Sigmoid colon (tissue), 7 donors: ENCODE results near the gene MEOX2. TPM values are rescaled to one million over a fixed set of nuclear protein-coding genes. Genes with fewer than 3 reads are reported as not detected.

Source experiments
- DNase-seq: peaks from one replicate; pipeline ENCODE4 v3.0.0-alpha.2; 2019
- H3K27ac ChIP-seq, 4 donors: fragments of 200-600 bp; sonication (generic); one replicate each; pipeline ENCODE4 v1.5.1; 2016 to 2019; ENCODE audit warnings: mild to moderate bottlenecking in 1 of 4
- H3K27me3 ChIP-seq, 3 donors: fragments of 200-600 bp; sonication (generic); one replicate each; pipeline ENCODE4 v1.5.1; 2019; ENCODE audit warnings: mild to moderate bottlenecking in 1 of 3
- H3K36me3 ChIP-seq, 4 donors: fragments of 200-600 bp; sonication (generic); one replicate each; pipeline ENCODE4 v1.5.1; 2016 to 2019
- H3K4me1 ChIP-seq, 4 donors: fragments of 200-600 bp; sonication (generic); one replicate each; pipeline ENCODE4 v1.5.1; 2017 to 2019
- H3K4me3 ChIP-seq, 4 donors: fragments of 200-600 bp; sonication (generic); one replicate each; pipeline ENCODE4 v1.5.1; 2017 to 2019; ENCODE audit warnings: mild to moderate bottlenecking in 2 of 4, moderate library complexity in 1 of 4
- H3K9me3 ChIP-seq, 4 donors: fragments of 200-600 bp in 3 of 4; sonication (generic) in 3 of 4; one replicate each; pipeline versions ENCODE4 v1.5.1 to v1.6.1; 2013 to 2019
- EP300 ChIP-seq, 4 donors: sonication (generic); formaldehyde crosslinking; IDR thresholded peaks; one replicate each; pipeline ENCODE4 v1.6.1; 2017; ENCODE audit warnings: antibody characterized with exemption in 4 of 4
- POLR2A ChIP-seq, 2 donors: fragments of 450-650 bp; IDR thresholded peaks; one replicate each; pipeline ENCODE4 v1.6.1; 2016; ENCODE audit warnings: antibody characterized with exemption in 2 of 2, mild to moderate bottlenecking in 2 of 2, moderate library complexity in 2 of 2
- POLR2AphosphoS5 ChIP-seq, 4 donors: sonication (generic); formaldehyde crosslinking; IDR thresholded peaks; one replicate each; pipeline ENCODE4 v1.6.1; 2017; ENCODE audit warnings: antibody characterized with exemption in 4 of 4
- WGBS, 2 donors: extraction: QIAGEN DNeasy Blood & Tissue Kit; methylation state at CpG; one replicate each; pipeline ENCODE4 v1.1.7; 2013; 5-methylcytosine and 5-hydroxymethylcytosine counted together
- intact Hi-C: fragments of 100-400 bp; cut with DNase I; formaldehyde crosslinking; loops from one replicate; pipeline ENCODE4 v1.15.1; 2023
- polyA plus RNA-seq, 3 donors: library from polyadenylated mRNA; stranded (reverse); fragments of 200-250 nt; gene quantifications; one replicate each; pipeline ENCODE4 v1.2.3, GENCODE V29; 2013
- total RNA-seq, 4 donors: library from RNA; depleted of rRNA; stranded (reverse); fragments of >200 nt; gene quantifications; one replicate each; pipeline ENCODE4 v1.1.0, GENCODE V29; 2016
- TF ChIP-seq, protein P1 (sequence below), 4 experiments: fragments of 450-650 bp in 3 of 4; fragments of 200-600 bp in 1 of 4; IDR thresholded peaks; one replicate each; pipeline ENCODE4 v1.5.1; 2016 to 2019; ENCODE audit warnings: antibody characterized with exemption in 4 of 4, mild to moderate bottlenecking in 3 of 4, moderate library complexity in 2 of 4
- donor health status: healthy with polysubstance abuse.
- donor health status: Bipolar disorder and iron deficiency.
- donor health status: healthy.

MEOX2 gene
- total and polyA plus RNA-seq, 7 donors, result 0.23 to 9.7 (median 1.6) TPM

DNA sequence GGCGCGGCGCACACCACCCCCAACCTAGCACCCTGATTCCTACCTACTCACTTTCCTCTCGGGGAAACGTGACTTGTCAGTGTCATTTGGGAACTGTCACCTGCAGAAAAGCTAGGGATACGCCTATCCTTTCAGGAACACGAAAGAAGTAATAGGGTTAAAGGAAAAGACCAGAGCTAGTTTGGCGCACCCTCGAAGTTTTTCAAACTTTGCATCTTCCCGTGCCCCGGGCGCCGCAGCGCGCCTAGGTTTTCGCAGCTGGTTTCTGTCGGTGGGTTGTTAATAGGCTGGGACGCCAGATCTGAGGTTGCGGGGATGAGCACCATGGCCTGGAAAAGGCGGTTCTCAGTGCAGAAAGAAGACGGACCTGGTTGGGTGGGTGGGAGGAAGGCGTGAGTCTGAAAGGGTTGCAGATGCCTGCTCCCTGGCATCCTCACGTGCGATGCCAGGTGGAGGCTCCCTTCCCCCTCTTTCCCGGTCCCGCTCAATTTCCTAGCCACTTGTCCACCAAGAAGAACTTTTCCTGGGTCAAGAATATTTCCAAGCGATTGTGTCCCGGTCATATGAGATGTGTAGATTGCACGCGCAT is 568 bp upstream of the MEOX2 start:
- Histone ChIP-seq H3K36me3 (no peaks in the 10 kb centered on the region), H3K27ac (peak overlapping the region; percentile 65 to 86 (median 76)), H3K27me3 (peaks cover 17 to 63% (median 39%) of the 10 kb centered on the region in 3 donors), H3K9me3 (no peaks in the 10 kb centered on the region), H3K4me1 (peaks cover 0 to 27% (median 25%) of the 10 kb centered on the region in 4 donors), H3K4me3 (peak overlapping the region; percentile 43 to 53 (median 52))
- WGBS, 2 donors, result 5 to 6% methylated on average over 30 of the region's 30 CpGs
- intact Hi-C loops, result loop anchor here (10.0 kb wide), 1 partner anchor 132 kb away; no protein-coding TSS in a partner anchor
- TF ChIP-seq EP300 (IDR thresholded peaks at IDR 0.05) (no peak), POLR2AphosphoS5 (IDR thresholded peaks at IDR 0.05) (no peak), POLR2A (IDR thresholded peaks at IDR 0.05) (no peak)
- TF ChIP-seq, protein P1, sequence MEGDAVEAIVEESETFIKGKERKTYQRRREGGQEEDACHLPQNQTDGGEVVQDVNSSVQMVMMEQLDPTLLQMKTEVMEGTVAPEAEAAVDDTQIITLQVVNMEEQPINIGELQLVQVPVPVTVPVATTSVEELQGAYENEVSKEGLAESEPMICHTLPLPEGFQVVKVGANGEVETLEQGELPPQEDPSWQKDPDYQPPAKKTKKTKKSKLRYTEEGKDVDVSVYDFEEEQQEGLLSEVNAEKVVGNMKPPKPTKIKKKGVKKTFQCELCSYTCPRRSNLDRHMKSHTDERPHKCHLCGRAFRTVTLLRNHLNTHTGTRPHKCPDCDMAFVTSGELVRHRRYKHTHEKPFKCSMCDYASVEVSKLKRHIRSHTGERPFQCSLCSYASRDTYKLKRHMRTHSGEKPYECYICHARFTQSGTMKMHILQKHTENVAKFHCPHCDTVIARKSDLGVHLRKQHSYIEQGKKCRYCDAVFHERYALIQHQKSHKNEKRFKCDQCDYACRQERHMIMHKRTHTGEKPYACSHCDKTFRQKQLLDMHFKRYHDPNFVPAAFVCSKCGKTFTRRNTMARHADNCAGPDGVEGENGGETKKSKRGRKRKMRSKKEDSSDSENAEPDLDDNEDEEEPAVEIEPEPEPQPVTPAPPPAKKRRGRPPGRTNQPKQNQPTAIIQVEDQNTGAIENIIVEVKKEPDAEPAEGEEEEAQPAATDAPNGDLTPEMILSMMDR (IDR thresholded peaks at IDR 0.05), result no peak
- DNase-seq, result peak; percentile 62

DNA sequence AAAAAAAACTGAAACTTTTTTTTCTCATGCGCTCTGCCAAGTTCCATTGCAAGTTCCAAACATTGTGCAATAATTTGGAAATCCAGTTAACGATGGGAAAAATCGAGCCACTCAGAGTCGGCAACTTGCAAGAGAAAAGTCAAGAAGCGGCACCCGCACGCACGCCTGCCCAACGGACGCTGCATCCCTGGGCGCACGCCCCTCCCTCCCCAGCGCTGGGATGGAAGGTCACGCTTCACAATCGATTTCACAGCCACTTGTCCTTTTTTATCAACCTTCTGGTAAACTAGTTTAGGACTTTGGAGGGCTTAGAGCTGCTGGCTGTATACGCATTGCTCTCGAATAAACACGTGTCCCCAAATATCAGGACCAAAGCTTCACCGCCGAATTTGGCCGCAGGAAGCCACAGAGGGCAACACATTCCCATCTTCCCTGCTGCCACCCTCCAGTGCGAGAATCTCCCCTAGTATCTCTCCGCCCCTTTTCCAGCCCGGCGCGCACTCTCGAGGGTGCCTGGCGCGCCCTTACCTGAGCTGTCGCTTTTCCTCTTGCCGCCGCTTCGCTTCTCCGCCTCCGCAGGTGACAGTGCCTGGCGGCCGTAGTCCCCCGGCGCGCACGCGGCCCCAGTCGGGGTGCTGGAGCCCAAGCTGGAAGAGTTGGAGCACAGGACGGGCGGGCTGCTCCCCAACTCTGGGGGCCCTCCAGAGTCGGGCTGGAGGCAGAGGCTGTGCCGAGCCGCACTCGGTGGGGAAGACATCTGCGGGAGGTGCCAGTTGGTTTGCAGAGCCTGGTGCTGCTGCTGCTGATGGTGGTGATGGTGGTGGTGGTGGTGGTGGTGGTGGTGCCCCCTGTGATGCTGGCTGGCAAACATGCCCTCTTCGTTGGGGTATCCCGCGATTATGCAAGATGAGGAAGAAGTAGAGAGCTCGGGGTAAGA is 857 bp downstream of the MEOX2 start:
- Histone ChIP-seq H3K27me3 (peaks cover 17 to 69% (median 39%) of the 10 kb centered on the region in 3 donors), H3K27ac (peak overlapping the region; percentile 65 to 86 (median 76)), H3K9me3 (no peaks in the 10 kb centered on the region), H3K4me3 (peak overlapping the region; percentile 43 to 53 (median 52)), H3K36me3 (no peaks in the 10 kb centered on the region), H3K4me1 (peaks cover 0 to 27% (median 25%) of the 10 kb centered on the region in 4 donors)
- WGBS, 2 donors, result 3 to 4% methylated on average over 54 of the region's 54 CpGs
- peak; percentile 73 for DNase-seq
- TF ChIP-seq, protein P1 (IDR thresholded peaks at IDR 0.05), result no peak
- TF ChIP-seq POLR2AphosphoS5 (IDR thresholded peaks at IDR 0.05), result peak; percentile 52 to 69 (median 58)
- intact Hi-C loops, result loop anchor here (10.0 kb wide), 1 partner anchor 131 kb away; no protein-coding TSS in a partner anchor

DNA sequence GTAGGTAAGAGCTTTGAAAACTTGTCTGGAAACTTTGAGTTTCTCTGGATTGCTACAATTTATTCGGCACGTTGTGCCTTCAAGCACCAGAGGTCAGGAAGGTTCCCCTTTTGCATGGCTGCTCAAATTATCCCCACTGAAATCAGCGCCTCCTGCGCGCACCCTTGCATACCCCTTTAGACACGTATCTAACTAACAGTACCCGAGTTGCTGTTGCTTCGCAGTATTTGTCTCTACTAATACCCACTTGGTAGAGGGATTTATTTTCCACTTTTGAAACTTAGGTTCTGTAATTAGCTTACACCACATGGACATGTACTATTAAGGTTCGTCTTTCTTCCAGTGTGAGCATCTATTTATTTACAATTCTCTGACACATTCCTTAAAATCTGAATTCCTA is 1.6 kb downstream of the MEOX2 start:
- Histone ChIP-seq H3K36me3 (no peaks in the 10 kb centered on the region), H3K27me3 (peaks cover 17 to 69% (median 39%) of the 10 kb centered on the region in 3 donors), H3K9me3 (no peaks in the 10 kb centered on the region), H3K4me1 (peaks cover 0 to 27% (median 25%) of the 10 kb centered on the region in 4 donors), H3K4me3 (peak overlapping the region; percentile 43 to 53 (median 52)), H3K27ac (peak overlapping the region; percentile 65 to 86 (median 76))
- intact Hi-C loops, result loop anchor here (10.0 kb wide), 1 partner anchor 130 kb away; no protein-coding TSS in a partner anchor
- WGBS, 2 donors, result 13 to 22% methylated on average over 9 of the region's 9 CpGs
- no peak for DNase-seq
- TF ChIP-seq EP300 (IDR thresholded peaks at IDR 0.05) (no peak), POLR2AphosphoS5 (IDR thresholded peaks at IDR 0.05) (no peak), POLR2A (IDR thresholded peaks at IDR 0.05) (no peak)
- TF ChIP-seq, protein P1 (IDR thresholded peaks at IDR 0.05), result no peak

DNA sequence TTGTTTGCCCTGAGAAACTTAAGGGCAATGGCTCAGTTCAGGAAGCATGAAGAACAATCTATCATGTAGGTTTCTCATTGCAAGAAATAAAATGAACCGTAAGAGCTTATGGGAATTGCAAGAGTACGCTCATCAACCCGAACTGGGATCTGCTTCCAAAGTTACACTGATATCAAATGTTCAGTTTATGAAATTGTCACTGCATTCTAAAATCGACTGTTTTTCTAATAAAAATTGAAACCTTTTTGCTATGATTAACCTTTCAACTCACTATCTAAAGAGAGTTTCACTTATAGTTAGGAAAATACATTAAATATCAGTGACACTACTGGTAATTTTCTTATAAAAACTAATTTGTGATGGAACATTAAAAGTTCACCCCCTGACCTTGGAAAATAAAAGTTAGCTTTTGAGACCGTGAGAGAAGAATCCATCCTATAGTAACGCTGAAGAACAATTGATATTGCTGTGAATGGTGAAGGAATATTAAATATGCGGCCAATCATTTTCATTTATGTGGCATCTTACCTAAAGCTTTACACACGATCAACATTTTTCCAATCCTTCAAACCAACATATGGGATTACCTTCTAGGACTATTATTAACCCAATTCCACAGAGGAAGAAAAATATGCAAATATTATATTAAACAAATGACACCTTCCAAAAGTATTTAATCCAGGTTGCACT is 2.2 kb downstream of the MEOX2 start:
- no peak for DNase-seq
- H3K36me3 ChIP-seq, result no peaks in the 10 kb centered on the region
- intact Hi-C loops, result loop anchor here (10.0 kb wide), 1 partner anchor 129 kb away; no protein-coding TSS in a partner anchor
- H3K9me3 ChIP-seq, result no peaks in the 10 kb centered on the region
- WGBS, 2 donors, result 62 to 74% methylated on average over 8 of the region's 8 CpGs
- peaks cover 17 to 69% (median 39%) of the 10 kb centered on the region in 3 donors for H3K27me3 ChIP-seq
- H3K4me3 ChIP-seq, result peak overlapping the region; percentile 43 to 53 (median 52)
- peak overlapping the region; percentile 65 to 86 (median 76) for H3K27ac ChIP-seq
- H3K4me1 ChIP-seq, result peaks cover 0 to 27% (median 25%) of the 10 kb centered on the region in 4 donors
- TF ChIP-seq, protein P1 (IDR thresholded peaks at IDR 0.05), result no peak
- TF ChIP-seq POLR2AphosphoS5 (IDR thresholded peaks at IDR 0.05), result no peak
- no peak for TF ChIP-seq POLR2A (IDR thresholded peaks at IDR 0.05)
- TF ChIP-seq EP300 (IDR thresholded peaks at IDR 0.05), result no peak
